Epithelial cell of esophagus (primary cell): Measurements from ENCODE around the gene SLC34A1.

ENCODE experiments used
- DNase-seq: peaks from one replicate; pipeline ENCODE4 v3.0.0; 2010; ENCODE audit warnings: low read depth
- H3K4me3 ChIP-seq: 2 replicates; pipeline ENCODE4 v1.5.1; 2011; ENCODE audit warnings: mild to moderate bottlenecking, low read length, control low read depth
- TF ChIP-seq, protein P1 (sequence below): IDR thresholded peaks from 2 replicates; pipeline ENCODE4 v1.5.1; 2011; ENCODE audit warnings: low read depth, mild to moderate bottlenecking, low read length, control low read depth, inconsistent platforms; ENCODE audit not compliant: insufficient read depth; ENCODE audit errors: missing control alignments

SLC34A1 gene

DNA sequence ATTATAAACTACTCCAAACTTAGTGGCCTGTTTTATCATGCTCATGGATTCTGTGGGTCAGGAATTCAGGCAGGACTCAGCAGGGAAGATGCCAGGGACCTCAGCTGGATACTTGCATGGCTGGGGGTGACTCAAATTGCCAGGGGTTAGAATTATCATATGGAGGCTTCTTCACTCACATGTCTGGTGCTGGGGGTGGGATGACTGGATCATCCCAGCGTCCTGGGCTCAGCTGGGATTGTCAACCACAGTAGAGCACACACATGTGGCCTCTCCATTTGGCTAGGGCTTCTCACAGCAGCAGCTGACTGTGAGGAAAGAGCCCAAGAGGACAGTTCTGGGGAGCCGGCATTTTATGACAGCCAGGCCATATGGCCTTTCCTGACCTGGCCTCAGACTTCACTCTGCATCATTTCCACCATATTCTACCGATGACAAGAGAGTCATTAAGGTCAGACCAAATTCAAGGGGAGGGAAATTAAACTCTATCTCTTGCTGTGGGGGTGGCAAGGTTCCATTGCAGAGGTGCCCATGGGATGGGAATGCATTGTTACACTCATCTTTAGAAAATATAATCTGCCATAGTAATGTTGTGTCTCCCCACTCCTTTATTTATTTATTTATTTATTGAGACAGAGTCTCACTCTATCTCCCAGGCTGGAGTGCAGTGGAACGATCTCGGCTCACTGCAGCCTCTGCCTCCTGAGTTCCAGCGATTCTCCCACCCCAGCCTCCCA is 37.0 kb downstream of the SLC34A1 start:
- no peak overlapping the region for H3K4me3 ChIP-seq
- DNase-seq, result peak; percentile 42
- TF ChIP-seq, protein P1, sequence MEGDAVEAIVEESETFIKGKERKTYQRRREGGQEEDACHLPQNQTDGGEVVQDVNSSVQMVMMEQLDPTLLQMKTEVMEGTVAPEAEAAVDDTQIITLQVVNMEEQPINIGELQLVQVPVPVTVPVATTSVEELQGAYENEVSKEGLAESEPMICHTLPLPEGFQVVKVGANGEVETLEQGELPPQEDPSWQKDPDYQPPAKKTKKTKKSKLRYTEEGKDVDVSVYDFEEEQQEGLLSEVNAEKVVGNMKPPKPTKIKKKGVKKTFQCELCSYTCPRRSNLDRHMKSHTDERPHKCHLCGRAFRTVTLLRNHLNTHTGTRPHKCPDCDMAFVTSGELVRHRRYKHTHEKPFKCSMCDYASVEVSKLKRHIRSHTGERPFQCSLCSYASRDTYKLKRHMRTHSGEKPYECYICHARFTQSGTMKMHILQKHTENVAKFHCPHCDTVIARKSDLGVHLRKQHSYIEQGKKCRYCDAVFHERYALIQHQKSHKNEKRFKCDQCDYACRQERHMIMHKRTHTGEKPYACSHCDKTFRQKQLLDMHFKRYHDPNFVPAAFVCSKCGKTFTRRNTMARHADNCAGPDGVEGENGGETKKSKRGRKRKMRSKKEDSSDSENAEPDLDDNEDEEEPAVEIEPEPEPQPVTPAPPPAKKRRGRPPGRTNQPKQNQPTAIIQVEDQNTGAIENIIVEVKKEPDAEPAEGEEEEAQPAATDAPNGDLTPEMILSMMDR, result no peak

DNA sequence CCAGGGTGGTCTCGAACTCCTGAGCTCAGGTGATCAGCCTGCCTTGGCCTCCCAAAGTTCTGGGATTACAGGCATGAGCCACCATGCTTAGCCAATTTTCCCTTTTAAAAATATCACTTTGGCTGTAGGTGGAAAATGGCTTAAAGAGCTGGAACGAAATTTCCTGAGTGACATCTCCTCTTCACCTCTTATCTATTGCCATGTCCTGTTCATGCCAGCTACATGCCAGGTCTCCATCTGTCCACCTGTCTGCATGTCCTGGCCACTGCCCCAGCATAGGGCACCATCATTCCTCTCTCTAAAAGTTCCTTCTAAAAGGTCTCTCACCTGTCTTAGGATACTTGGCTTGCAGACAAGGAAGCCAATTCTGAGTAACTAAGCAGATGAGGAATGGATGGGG is 39.4 kb downstream of the SLC34A1 start:
- H3K4me3 ChIP-seq, result no peak overlapping the region
- DNase-seq, result no peak
- TF ChIP-seq, protein P1, result no peak

DNA sequence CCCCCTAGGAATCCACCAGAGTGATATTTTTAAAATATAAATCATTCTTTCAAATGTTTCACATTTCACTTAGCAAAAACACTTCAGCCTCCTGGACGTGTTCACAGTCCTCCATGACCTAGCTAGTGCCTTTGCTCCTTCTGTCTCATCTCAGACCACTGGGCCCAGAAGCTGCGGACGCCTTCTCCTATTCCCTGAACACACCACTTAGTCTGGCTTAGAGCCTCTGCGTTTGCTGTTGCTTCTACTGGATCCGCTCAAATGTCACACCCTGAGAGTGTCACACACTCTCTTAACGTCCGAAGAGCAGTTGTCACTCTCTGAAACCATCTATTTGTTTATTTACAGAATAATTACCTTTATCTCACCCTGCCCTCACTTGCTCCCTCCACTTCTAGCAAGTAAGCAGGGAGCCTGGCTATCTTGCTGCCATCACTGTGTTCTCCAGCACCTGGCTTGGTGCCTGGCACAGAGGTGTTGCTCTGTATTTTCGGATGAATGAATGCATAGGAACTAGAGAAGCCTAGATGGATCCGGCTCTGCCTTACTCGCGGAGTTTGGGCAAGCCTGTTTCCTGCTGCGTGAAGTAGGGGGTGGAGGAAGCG is 41.1 kb downstream of the SLC34A1 start:
- DNase-seq, result no peak
- H3K4me3 ChIP-seq, result peak overlapping the region; percentile 61

DNA sequence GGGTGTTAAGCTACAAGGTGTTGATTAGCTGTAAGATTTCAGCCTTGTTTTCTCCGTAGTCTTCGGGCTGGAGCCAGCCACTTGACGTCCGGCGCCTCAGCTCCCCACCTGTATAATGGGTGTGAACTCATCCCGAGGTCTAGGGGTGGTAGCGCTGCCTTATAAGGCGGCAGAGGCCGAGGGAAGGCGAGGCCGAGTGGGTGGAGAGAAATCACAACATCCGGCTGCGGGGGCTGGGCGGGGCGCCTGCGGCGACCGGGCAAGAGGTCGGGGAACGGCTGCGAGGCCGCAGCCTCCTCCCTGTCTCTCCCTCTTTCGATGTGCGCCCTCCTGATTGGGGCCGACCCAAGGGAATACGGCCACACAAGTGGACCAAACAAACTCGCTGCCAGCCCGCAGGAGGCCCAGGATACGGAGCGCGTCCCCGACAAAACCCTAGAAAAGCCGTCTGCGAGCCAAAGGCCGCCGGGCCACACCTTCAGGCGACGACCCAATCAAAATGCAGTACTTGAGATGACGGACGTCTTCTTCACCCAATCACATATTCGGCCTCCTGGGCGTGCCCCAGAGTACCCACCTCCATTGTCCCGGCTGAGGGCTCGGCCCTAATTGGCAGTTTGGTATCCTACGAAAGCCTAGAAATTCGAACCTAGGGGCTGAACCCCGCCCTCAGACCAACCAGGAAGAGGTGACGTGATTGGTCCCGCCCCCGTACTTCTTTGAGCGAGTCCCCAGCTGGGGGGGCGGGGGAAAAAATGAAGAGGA is 41.7 kb downstream of the SLC34A1 start:
- DNase-seq, result peak; percentile 100
- H3K4me3 ChIP-seq, result peak overlapping the region; percentile 61
- TF ChIP-seq, protein P1, result no peak

More for the DNA sequence above, 41.1 kb downstream of the SLC34A1 start:
- TF ChIP-seq, protein P1, result no peak

DNA sequence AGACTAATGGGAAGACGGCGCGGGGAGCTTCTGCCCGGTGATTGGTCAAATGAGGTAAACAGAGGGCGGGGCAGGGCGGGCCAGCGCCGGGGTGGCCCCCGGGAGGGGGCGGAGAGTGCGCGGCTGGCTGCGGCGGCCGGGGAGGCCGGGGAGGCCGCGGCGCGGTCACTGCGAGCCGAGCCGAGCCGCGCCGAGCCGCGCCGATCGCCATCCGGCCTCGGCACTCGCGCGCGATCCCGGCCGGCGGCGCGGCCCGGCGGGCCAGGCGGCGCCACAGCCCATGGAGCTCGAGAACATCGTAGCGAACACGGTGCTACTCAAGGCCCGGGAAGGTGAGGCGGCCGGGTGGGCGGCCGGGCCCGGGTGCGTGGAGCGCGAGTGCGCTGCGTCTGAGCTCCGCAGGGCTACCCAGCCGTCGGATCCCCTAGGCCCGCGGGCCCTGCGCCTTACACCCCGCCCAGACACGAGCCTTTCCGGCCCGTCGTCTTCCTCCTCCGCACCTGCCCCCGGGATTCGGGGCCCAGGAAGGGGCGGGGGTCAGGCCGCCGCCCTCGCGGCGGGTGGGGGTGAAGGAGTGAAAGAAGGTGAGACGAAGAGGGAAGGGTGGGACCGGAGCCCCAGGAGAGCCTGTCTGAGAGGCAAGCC is 42.5 kb downstream of the SLC34A1 start, which contains the start of gene GRK6:
Gene GRK6, plus strand, starts transcription at position 111 of the 645 bp plus-strand sequence. Its CDS starts 170 bp downstream, at position 281.
- peak; percentile 46 for DNase-seq
- H3K4me3 ChIP-seq, result peak within 1 kb of the TSS; percentile 69
- TF ChIP-seq, protein P1, result no peak

DNA sequence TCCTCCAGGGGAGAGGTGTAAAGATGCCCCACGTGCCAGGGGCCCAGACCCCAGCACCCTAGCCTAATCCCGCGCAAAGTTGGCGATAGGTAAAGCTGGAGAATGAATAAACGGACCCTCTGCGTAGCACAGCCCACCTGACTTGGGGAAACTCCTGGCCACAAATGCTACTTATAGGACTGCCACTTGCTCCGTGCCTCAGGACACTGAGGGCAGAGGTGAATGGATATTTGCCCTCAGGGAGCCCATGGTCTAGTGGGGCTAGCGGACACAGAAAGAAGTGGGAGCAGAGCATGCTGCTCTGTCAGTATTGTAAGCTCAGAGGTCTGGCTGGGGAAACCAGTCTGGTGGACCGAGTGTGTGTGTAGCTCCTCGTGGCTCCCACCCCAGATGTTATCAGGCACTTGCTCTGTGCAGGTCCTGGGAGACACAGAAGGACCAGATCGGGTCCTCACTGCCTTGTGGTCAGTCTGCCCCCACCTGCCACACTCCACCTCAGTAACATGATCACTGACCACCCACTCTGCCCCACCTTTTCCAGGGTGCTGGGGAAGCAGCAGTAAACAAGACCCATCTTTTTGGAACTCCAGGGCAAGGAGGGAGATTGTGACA is 43.1 kb downstream of the SLC34A1 start:
- DNase-seq, result no peak
- H3K4me3 ChIP-seq, result peak overlapping the region; percentile 69
- TF ChIP-seq, protein P1, result no peak
